Measurements from ENCODE around the gene CFAP126. TPM values are rescaled to one million over a fixed set of nuclear protein-coding genes. Genes with fewer than 3 reads are reported as not detected.
A peak's percentile ranks its signal among the peaks of the same experiment; 100 is the strongest.

CFAP126 gene
- total and polyA plus RNA-seq, 5 donors from 2014 or later, result not detected

DNA sequence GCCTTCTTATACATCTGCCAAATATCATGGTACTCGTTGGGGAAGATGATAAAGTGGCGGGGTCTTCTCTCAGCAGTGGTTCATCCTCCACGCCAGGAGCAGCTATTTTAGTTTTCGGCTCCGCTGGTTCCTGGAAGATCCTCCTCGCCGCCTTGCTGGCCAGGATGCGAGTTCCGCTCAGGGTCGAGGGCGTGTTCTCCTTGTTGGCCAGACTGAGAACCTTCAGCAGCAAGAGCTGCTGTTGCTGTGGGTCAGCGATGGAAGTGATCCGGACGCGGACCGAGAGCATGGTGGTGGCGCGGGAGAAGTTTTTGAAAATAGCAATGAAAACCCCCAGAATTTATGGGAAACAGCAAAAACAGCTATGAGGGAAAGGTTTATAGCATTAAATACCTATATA is 11.4 kb upstream of the CFAP126 start:
- no peak for DNase-seq
- H3K4me3 Mint-ChIP-seq, result no peak overlapping the region
- H3K36me3 Mint-ChIP-seq, result no peaks in the 10 kb centered on the region

DNA sequence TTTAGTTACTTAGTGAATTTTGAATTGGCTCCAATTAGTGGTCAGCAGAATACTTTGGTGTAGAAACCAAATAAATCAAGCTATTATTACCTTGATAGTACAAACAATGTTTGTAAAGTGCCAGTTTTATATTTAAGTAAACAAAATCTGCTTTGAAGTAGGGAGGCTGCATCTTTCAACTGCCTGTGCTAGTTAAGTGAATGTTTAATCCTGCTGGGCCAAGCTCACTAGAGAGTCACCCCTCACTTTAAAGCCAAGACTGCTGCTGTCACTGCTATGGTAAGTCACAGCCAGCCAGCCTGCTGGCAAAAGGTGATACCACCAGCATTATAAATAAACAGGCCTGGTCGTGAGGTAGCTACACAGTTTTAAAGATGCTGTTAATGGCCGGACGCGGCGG is 10.3 kb upstream of the CFAP126 start:
- Mint-ChIP-seq H3K4me3 (no peak overlapping the region), H3K27ac (no peak overlapping the region), H3K36me3 (no peaks in the 10 kb centered on the region), H3K4me1 (peaks cover 0 to 4% (median under 1%) of the 10 kb centered on the region in 4 donors), H3K27me3 (no peaks in the 10 kb centered on the region), H3K9me3 (no peaks in the 10 kb centered on the region)
- no peak overlapping the region for H3K27ac ChIP-seq (ENCODE audit: insufficient read depth, low read length, poor library complexity, severe bottlenecking)
- H3K4me3 ChIP-seq (ENCODE audit: low read depth, low read length), result no peak overlapping the region
- DNase-seq (no peak), ATAC-seq (ENCODE audit: low read depth in 2 of 2) (no peak)
- H3K9me3 ChIP-seq (ENCODE audit: control insufficient read depth in 2 of 2, low read length in 2 of 2), result no peaks in the 10 kb centered on the region
- H3K4me1 ChIP-seq (ENCODE audit: control insufficient read depth, insufficient read depth, low read length, poor library complexity, severe bottlenecking), result no peaks in the 10 kb centered on the region
- H3K36me3 ChIP-seq (ENCODE audit: control insufficient read depth, insufficient read depth, low read length), result no peaks in the 10 kb centered on the region
- H3K27me3 ChIP-seq (ENCODE audit: control insufficient read depth, insufficient read depth, low read length), result no peaks in the 10 kb centered on the region

More for the DNA sequence above, 11.4 kb upstream of the CFAP126 start:
- Histone ChIP-seq H3K27me3 (ENCODE audit: control insufficient read depth, insufficient read depth, low read length) (no peaks in the 10 kb centered on the region), H3K27ac (ENCODE audit: insufficient read depth, low read length, poor library complexity, severe bottlenecking) (no peak overlapping the region), H3K4me1 (ENCODE audit: control insufficient read depth, insufficient read depth, low read length, poor library complexity, severe bottlenecking) (no peaks in the 10 kb centered on the region), H3K36me3 (ENCODE audit: control insufficient read depth, insufficient read depth, low read length) (no peaks in the 10 kb centered on the region), H3K9me3 (ENCODE audit: control insufficient read depth in 2 of 2, low read length in 2 of 2) (no peaks in the 10 kb centered on the region), H3K4me3 (ENCODE audit: low read depth, low read length) (no peak overlapping the region)
- Mint-ChIP-seq H3K4me1 (peaks cover 0 to 4% (median 1%) of the 10 kb centered on the region in 4 donors), H3K9me3 (no peaks in the 10 kb centered on the region), H3K27me3 (no peaks in the 10 kb centered on the region), H3K27ac (no peak overlapping the region)
- no peak for ATAC-seq (ENCODE audit: low read depth in 2 of 2)

DNA sequence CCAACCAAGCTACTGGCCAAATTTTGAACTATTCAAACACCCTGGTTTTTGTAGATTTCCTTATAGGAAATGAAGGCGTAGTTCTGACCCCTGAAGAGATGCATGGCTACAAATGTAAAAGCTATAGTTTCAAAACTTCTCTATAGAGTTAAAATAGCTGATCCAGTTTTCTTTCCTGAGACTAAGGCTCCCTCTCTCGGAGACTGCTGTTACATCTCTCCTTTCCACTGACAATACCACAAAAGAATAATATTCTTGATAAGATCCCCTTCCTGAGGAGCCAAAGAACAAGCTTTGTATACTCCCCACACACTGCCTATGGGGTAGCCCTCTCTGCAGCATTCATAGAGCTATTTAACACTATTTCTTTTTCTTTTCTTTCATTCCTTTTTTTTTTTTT is 6.7 kb upstream of the CFAP126 start:
- Histone ChIP-seq H3K9me3 (ENCODE audit: control insufficient read depth in 2 of 2, low read length in 2 of 2) (no peaks in the 10 kb centered on the region), H3K36me3 (ENCODE audit: control insufficient read depth, insufficient read depth, low read length) (no peaks in the 10 kb centered on the region), H3K27me3 (ENCODE audit: control insufficient read depth, insufficient read depth, low read length) (no peaks in the 10 kb centered on the region), H3K27ac (ENCODE audit: insufficient read depth, low read length, poor library complexity, severe bottlenecking) (no peak overlapping the region), H3K4me3 (ENCODE audit: low read depth, low read length) (no peak overlapping the region), H3K4me1 (ENCODE audit: control insufficient read depth, insufficient read depth, low read length, poor library complexity, severe bottlenecking) (no peaks in the 10 kb centered on the region)
- no peak overlapping the region for H3K27ac Mint-ChIP-seq
- H3K4me1 Mint-ChIP-seq, result no peaks in the 10 kb centered on the region
- H3K4me3 Mint-ChIP-seq, result no peak overlapping the region
- DNase-seq (no peak), ATAC-seq (ENCODE audit: low read depth in 2 of 2) (no peak)
- no peaks in the 10 kb centered on the region for H3K27me3 Mint-ChIP-seq
- H3K9me3 Mint-ChIP-seq, result no peaks in the 10 kb centered on the region
- H3K36me3 Mint-ChIP-seq, result no peaks in the 10 kb centered on the region

DNA sequence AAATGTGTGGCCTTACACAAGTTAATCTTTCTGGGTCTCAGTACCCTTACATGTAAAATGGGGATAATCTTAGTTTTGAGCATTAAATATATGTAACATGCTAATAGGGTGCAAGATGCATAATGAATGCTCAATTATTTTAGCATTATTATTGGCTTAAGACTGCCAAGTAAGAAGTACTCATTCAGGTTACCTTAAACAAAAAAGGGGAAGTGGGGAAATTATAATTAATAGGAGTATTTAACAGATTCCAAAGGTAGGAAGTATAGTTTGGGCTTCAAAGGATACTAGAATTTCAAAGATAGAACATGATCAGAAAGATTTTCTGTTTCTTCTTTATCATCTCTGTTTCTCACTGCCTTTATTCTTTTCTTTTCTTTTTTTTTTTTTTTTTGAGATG is 5.8 kb upstream of the CFAP126 start:
- H3K36me3 Mint-ChIP-seq, result no peaks in the 10 kb centered on the region
- no peaks in the 10 kb centered on the region for H3K36me3 ChIP-seq (ENCODE audit: control insufficient read depth, insufficient read depth, low read length)
- H3K9me3 Mint-ChIP-seq, result no peaks in the 10 kb centered on the region
- no peak overlapping the region for H3K27ac Mint-ChIP-seq
- no peak overlapping the region for H3K4me3 ChIP-seq (ENCODE audit: low read depth, low read length)
- no peak overlapping the region for H3K4me3 Mint-ChIP-seq
- no peaks in the 10 kb centered on the region for H3K4me1 Mint-ChIP-seq
- H3K27ac ChIP-seq (ENCODE audit: insufficient read depth, low read length, poor library complexity, severe bottlenecking), result no peak overlapping the region
- H3K27me3 ChIP-seq (ENCODE audit: control insufficient read depth, insufficient read depth, low read length), result no peaks in the 10 kb centered on the region
- H3K4me1 ChIP-seq (ENCODE audit: control insufficient read depth, insufficient read depth, low read length, poor library complexity, severe bottlenecking), result no peaks in the 10 kb centered on the region
- H3K9me3 ChIP-seq (ENCODE audit: control insufficient read depth in 2 of 2, low read length in 2 of 2), result no peaks in the 10 kb centered on the region
- ATAC-seq (ENCODE audit: low read depth in 2 of 2) (no peak), DNase-seq (no peak)
- no peaks in the 10 kb centered on the region for H3K27me3 Mint-ChIP-seq

DNA sequence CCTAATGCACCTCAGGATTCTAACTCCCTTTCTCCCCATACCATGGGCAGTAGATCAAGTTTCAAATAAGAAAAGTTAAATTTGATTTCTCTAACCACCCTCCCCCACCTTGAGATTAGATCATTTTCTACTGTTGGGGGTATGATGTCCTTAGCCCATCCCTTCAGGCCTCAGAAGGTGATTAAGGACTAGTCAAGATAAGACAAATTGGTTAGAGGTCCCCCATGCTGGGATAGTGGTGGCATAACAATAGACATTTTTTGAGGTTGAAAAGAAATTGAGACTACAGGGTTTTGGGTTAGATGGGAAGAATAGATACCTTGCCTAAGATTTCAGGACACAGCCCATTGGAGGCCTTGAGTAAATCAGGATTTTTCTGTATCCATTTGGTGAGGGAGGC is 2.5 kb downstream of the CFAP126 start:
- Histone ChIP-seq H3K36me3 (ENCODE audit: control insufficient read depth, insufficient read depth, low read length) (peaks cover 20% of the 10 kb centered on the region), H3K4me1 (ENCODE audit: control insufficient read depth, insufficient read depth, low read length, poor library complexity, severe bottlenecking) (no peaks in the 10 kb centered on the region), H3K9me3 (ENCODE audit: control insufficient read depth in 2 of 2, low read length in 2 of 2) (no peaks in the 10 kb centered on the region), H3K27me3 (ENCODE audit: control insufficient read depth, insufficient read depth, low read length) (no peaks in the 10 kb centered on the region), H3K27ac (ENCODE audit: insufficient read depth, low read length, poor library complexity, severe bottlenecking) (no peak overlapping the region), H3K4me3 (ENCODE audit: low read depth, low read length) (no peak overlapping the region)
- Mint-ChIP-seq H3K27me3 (no peaks in the 10 kb centered on the region), H3K27ac (no peak overlapping the region), H3K36me3 (peaks cover 30% of the 10 kb centered on the region), H3K4me1 (peaks cover 6 to 15% (median 7%) of the 10 kb centered on the region in 4 donors), H3K9me3 (no peaks in the 10 kb centered on the region), H3K4me3 (no peak overlapping the region)
- no peak for ATAC-seq (ENCODE audit: low read depth in 2 of 2)
- no peak for DNase-seq

DNA sequence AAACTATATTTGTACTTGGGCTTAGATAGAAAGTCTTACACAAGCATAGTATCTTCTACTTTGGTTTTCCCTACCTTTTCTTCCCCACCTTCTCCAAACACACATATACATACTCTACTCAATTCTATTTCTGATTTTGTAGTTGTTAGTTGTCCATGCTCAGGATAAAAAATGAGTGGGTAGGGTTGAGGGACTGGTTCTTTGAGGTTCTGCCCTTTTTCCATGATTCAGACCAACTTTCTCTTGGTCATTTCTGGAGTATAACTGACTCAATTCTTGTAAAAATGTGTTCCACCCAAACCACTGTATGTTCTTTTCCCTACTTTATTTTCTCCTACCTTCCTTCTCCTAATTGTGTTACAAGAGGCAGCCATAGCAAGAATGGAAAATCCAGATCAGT is 3.3 kb downstream of the CFAP126 start:
- Mint-ChIP-seq H3K4me3 (no peak overlapping the region), H3K4me1 (peaks cover 7 to 15% (median 12%) of the 10 kb centered on the region in 4 donors), H3K9me3 (no peaks in the 10 kb centered on the region), H3K27ac (peak overlapping the region in 2 of 3 donors; percentile 65 to 86), H3K36me3 (peaks cover 36% of the 10 kb centered on the region), H3K27me3 (no peaks in the 10 kb centered on the region)
- Histone ChIP-seq H3K27me3 (ENCODE audit: control insufficient read depth, insufficient read depth, low read length) (no peaks in the 10 kb centered on the region), H3K4me3 (ENCODE audit: low read depth, low read length) (no peak overlapping the region), H3K4me1 (ENCODE audit: control insufficient read depth, insufficient read depth, low read length, poor library complexity, severe bottlenecking) (no peaks in the 10 kb centered on the region), H3K27ac (ENCODE audit: insufficient read depth, low read length, poor library complexity, severe bottlenecking) (no peak overlapping the region), H3K36me3 (ENCODE audit: control insufficient read depth, insufficient read depth, low read length) (peaks cover 20% of the 10 kb centered on the region), H3K9me3 (ENCODE audit: control insufficient read depth in 2 of 2, low read length in 2 of 2) (no peaks in the 10 kb centered on the region)
- ATAC-seq (ENCODE audit: low read depth in 2 of 2) (no peak), DNase-seq (no peak)

DNA sequence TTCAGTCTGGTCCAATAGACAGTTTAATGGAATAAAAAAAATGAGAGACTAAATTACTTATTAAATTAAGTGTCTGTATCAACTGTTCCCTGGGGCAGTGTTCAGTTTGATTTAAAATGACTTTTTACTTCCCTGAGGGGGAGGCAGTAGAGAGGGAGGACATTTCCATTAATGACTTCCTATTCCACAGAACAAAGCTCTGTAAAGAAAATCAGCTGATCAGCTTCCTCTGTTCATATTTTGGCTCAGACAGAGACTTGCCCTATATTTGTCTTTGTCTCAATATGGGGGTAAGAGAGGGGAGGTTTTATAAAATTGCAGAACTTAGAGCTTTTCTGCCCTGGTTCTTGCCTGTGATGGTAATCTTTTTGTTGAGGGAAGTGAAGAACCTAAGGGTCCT is 8.4 kb downstream of the CFAP126 start:
- Mint-ChIP-seq H3K4me1 (peaks cover under 1 to 9% (median 7%) of the 10 kb centered on the region in 4 donors), H3K9me3 (no peaks in the 10 kb centered on the region), H3K4me3 (no peak overlapping the region), H3K27me3 (no peaks in the 10 kb centered on the region), H3K27ac (peak overlapping the region in 2 of 3 donors; percentile 32 to 79), H3K36me3 (peaks cover 27% of the 10 kb centered on the region)
- H3K27ac ChIP-seq (ENCODE audit: insufficient read depth, low read length, poor library complexity, severe bottlenecking), result no peak overlapping the region
- no peaks in the 10 kb centered on the region for H3K9me3 ChIP-seq (ENCODE audit: control insufficient read depth in 2 of 2, low read length in 2 of 2)
- H3K36me3 ChIP-seq (ENCODE audit: control insufficient read depth, insufficient read depth, low read length), result peaks cover 20% of the 10 kb centered on the region
- ATAC-seq (ENCODE audit: low read depth in 2 of 2), result no peak
- no peaks in the 10 kb centered on the region for H3K4me1 ChIP-seq (ENCODE audit: control insufficient read depth, insufficient read depth, low read length, poor library complexity, severe bottlenecking)
- H3K4me3 ChIP-seq (ENCODE audit: low read depth, low read length), result no peak overlapping the region
- DNase-seq, result no peak
- H3K27me3 ChIP-seq (ENCODE audit: control insufficient read depth, insufficient read depth, low read length), result no peaks in the 10 kb centered on the region

DNA sequence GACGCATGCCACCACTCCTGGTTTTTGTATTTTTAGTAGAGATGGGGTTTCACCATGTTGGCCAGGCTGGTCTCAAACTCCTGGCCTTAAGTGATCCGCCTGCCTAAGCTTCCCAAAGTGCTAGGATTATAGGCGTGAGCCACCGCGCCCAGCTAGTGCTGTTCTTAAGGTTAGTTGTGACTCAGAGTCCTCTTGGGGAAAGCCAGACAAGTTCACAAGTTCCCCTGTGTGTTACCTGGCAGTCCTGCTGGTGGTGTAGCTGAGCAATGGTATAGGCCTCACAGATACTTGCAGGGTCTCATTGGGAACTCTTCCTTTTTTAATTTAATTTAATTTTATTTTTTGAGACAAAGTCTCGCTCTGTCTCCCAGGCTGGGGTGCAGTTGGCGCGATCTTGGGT is 10.6 kb downstream of the CFAP126 start:
- Histone ChIP-seq H3K27me3 (ENCODE audit: control insufficient read depth, insufficient read depth, low read length) (no peaks in the 10 kb centered on the region), H3K4me1 (ENCODE audit: control insufficient read depth, insufficient read depth, low read length, poor library complexity, severe bottlenecking) (no peaks in the 10 kb centered on the region), H3K27ac (ENCODE audit: insufficient read depth, low read length, poor library complexity, severe bottlenecking) (no peak overlapping the region), H3K9me3 (ENCODE audit: control insufficient read depth in 2 of 2, low read length in 2 of 2) (no peaks in the 10 kb centered on the region), H3K4me3 (ENCODE audit: low read depth, low read length) (no peak overlapping the region), H3K36me3 (ENCODE audit: control insufficient read depth, insufficient read depth, low read length) (peaks cover 14% of the 10 kb centered on the region)
- Mint-ChIP-seq H3K27me3 (no peaks in the 10 kb centered on the region), H3K36me3 (peaks cover 15% of the 10 kb centered on the region), H3K27ac (no peak overlapping the region), H3K4me3 (no peak overlapping the region), H3K4me1 (peaks cover 4 to 11% (median 10%) of the 10 kb centered on the region in 4 donors), H3K9me3 (no peaks in the 10 kb centered on the region)
- ATAC-seq (ENCODE audit: low read depth in 2 of 2) (no peak), DNase-seq (no peak)

Measured in CD4-positive, CD25-positive, alpha-beta regulatory T cell (primary cell).